ENCODE data around the gene RALGDS.
A peak's percentile ranks its signal among the peaks of the same experiment; 100 is the strongest.

RALGDS gene

DNA sequence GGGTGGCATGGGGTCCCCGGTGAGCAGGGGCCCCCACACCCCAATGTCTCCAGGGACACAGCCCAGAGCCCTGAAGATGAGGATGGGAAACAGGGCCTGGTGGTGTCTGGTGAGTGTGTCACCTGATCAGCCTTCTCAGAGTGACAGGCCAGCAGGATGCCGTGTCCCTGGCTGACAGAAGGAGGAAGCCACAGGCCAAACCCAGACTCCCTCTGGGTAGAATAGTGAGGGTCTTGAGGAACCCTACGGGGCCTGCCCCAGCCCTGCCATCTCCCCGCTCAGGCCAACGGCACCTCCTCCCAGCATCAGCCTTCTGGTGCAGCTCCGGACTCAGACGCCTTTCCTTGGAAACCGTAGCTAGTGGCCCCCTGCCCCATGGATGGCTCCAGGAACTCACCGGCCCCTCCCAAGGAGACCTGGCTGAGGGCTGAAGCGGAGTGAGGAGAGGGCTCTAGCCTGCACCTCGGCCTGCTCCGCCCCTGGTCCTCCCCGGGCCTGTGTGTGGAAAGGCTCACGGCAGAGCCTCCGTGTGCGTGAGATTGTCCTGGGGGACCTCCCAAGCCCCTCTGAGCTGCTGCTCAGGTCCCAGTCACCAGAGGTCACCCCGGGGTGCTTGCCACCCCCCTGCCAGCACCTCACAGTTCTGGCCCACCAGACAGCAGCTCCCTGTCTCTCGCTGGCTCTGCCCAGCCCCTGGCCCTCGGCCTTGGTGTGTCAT, 6.0 kb downstream of the RALGDS start:
- TF ChIP-seq ARNT (IDR thresholded peaks at IDR 0.05) (no peak), ELF4 (IDR thresholded peaks at IDR 0.05) (no peak)
- TF ChIP-seq, protein P1, sequence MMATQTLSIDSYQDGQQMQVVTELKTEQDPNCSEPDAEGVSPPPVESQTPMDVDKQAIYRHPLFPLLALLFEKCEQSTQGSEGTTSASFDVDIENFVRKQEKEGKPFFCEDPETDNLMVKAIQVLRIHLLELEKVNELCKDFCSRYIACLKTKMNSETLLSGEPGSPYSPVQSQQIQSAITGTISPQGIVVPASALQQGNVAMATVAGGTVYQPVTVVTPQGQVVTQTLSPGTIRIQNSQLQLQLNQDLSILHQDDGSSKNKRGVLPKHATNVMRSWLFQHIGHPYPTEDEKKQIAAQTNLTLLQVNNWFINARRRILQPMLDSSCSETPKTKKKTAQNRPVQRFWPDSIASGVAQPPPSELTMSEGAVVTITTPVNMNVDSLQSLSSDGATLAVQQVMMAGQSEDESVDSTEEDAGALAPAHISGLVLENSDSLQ (IDR thresholded peaks at IDR 0.05): peak; percentile 66
- no peak for DNase-seq (ENCODE audit: extremely low spot score)
- ChIA-PET CTCF (interaction anchor here (0.9 to 1.5 kb wide), 2 partner anchors 29 to 44 kb away, joined by 3 to 4 read pairs; no protein-coding TSS in a partner anchor), POLR2A (interaction anchor here (1.1 kb wide), 2 partner anchors 85 to 233 kb away, joined by 3 to 5 read pairs; partner anchors contain the start of genes MED22 and RPL7A)

DNA sequence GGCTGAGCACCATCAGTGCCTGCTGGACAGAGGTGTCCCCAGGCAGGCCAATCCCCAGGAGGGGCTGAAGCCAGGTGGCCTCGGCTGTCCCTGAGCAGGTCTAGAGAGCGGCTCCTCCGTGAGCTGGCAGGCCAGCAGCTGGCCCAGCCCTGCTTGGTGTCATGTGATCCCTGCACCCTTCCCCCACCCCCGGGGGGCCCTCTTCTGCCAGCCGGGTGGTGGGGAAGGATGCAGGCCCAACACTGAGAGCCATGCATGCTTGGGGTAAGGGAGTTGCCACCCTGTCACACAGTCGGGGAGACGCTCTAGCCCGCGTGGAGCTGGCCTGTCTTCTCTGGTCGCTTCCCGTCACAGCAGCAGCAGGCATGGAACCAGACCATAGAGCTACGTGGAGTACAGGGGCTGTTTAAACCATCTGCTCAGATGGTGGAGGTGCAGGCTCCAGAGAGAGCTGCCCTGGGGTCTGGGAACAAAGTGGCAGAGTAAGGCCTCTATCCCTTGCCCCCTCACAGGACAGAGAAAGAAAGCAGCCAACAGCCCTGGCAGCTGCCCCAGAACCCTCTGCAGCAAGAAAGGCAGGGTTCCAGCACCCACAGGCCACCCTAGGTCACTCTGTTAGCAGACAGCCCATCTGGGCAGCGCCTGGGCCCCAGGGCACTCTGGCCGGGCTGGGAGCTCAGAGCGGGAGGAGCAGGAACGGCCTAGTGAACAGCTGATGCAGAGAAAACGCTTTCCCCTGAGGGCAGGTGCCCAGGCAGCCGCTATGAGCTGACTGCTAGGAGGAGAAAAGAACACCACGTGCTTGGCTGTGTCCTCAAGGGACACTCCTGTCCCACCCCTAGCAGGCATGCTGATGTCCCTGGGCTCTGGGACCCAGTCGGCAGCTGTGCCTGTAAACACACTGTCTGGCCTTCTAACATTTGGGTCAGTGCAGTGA, 6.8 kb downstream of the RALGDS start:
- POLR2A ChIA-PET: interaction anchor here (1.1 kb wide), 2 partner anchors 84 to 234 kb away, joined by 3 to 5 read pairs; partner anchors contain the start of genes MED22 and RPL7A

DNA sequence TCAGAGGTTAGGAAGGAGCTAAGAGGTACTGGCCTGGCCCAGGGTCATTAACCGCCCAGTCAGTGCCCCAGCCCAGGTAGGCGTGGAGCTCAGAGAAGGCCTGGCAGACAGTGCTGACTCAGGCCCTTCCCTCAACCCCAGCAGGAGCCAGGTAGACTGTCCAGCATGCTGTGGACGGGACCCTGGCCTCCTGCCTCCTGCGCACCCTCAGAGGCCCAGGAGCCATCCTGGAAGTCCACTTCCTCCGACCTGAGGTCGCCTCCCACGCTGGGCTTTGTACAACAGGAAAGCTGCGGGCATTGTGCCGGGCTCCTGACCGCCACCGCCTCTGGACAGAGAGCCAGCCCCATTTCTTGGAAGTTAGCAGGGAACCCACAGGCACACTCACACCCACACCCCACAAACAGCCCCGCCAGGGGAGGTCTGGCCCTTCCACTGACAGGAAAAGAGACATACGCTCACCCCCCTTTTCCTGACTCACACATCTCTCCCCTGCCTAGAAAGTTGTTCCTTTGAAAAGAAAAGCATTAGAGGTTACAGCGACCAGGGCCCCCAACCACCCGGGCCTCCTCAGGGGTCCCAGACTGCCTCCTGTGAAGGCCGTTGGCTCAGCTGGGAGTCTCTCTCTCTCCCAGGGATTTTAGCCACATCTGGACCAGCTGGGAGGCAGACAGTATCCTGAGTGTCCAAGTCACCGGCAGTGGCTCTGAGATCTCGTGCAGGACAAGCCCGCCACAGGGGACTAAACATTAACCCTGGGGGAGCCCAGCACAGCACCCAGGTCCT, 7.7 kb downstream of the RALGDS start:
- CTCF ChIA-PET: no interaction called here
- POLR2A ChIA-PET: no interaction called here
- no peak for TF ChIP-seq BHLHE40 (IDR thresholded peaks at IDR 0.05; ENCODE audit: borderline replicate concordance)
- TF ChIP-seq FOXK2 (IDR thresholded peaks at IDR 0.05): no peak
- no peak for TF ChIP-seq ELF4 (IDR thresholded peaks at IDR 0.05)
- TF ChIP-seq ZNF384 (IDR thresholded peaks at IDR 0.05): no peak
- TF ChIP-seq L3MBTL2 (conservative IDR thresholded peaks at IDR 0.05): no peak
- TF ChIP-seq HDGF (IDR thresholded peaks at IDR 0.05; ENCODE audit: borderline replicate concordance): no peak
- no peak for TF ChIP-seq FOXA1 (IDR thresholded peaks at IDR 0.05)
- no peak for TF ChIP-seq FOXM1 (IDR thresholded peaks at IDR 0.05; ENCODE audit: borderline replicate concordance)
- no peak for TF ChIP-seq TARDBP (IDR thresholded peaks at IDR 0.05)
- TF ChIP-seq CTBP1 (IDR thresholded peaks at IDR 0.05; ENCODE audit: borderline replicate concordance): no peak
- no peak for TF ChIP-seq SP1 (IDR thresholded peaks at IDR 0.05)
- TF ChIP-seq SUZ12 (IDR thresholded peaks at IDR 0.05): no peak
- no peak for TF ChIP-seq LEF1 (IDR thresholded peaks at IDR 0.05; ENCODE audit: borderline replicate concordance)
- TF ChIP-seq, protein P1 (IDR thresholded peaks at IDR 0.05): no peak
- no peak for TF ChIP-seq ARNT (IDR thresholded peaks at IDR 0.05)
- no peak for TF ChIP-seq NFRKB (IDR thresholded peaks at IDR 0.05)
- DNase-seq (ENCODE audit: extremely low spot score): no peak

More for the DNA sequence above, 6.8 kb downstream of the RALGDS start:
- DNase-seq (ENCODE audit: extremely low spot score): no peak
- CTCF ChIA-PET: interaction anchor here (0.9 to 1.5 kb wide), 2 partner anchors 30 to 44 kb away, joined by 3 to 4 read pairs; no protein-coding TSS in a partner anchor
- TF ChIP-seq SP1 (IDR thresholded peaks at IDR 0.05): no peak
- no peak for TF ChIP-seq TARDBP (IDR thresholded peaks at IDR 0.05)
- TF ChIP-seq CTBP1 (IDR thresholded peaks at IDR 0.05; ENCODE audit: borderline replicate concordance): no peak

DNA sequence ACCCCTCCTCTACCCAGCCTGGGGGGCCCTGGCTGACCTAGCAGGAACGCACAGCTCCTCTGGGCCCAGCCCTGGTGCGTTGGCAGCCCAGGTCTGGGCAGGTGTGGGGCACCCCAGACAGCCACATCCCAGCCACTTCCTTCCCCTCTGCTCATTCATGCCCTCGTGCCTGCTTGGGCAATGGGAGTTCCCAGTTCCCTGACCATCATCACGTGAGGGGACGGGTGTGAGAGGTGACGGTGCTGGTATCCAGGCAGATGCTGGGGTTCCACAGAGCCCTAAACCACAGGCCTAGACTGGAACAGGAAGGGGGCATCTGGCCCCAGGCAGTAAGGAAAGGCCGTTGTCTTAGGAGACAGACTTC, 8.4 kb downstream of the RALGDS start:
- POLR2A ChIA-PET: no interaction called here
- CTCF ChIA-PET: no interaction called here
- no peak for DNase-seq (ENCODE audit: extremely low spot score)
- TF ChIP-seq BHLHE40 (IDR thresholded peaks at IDR 0.05; ENCODE audit: borderline replicate concordance) (no peak), SUZ12 (IDR thresholded peaks at IDR 0.05) (no peak), FOXA1 (IDR thresholded peaks at IDR 0.05) (no peak)
- TF ChIP-seq, protein P1 (IDR thresholded peaks at IDR 0.05): no peak

DNA sequence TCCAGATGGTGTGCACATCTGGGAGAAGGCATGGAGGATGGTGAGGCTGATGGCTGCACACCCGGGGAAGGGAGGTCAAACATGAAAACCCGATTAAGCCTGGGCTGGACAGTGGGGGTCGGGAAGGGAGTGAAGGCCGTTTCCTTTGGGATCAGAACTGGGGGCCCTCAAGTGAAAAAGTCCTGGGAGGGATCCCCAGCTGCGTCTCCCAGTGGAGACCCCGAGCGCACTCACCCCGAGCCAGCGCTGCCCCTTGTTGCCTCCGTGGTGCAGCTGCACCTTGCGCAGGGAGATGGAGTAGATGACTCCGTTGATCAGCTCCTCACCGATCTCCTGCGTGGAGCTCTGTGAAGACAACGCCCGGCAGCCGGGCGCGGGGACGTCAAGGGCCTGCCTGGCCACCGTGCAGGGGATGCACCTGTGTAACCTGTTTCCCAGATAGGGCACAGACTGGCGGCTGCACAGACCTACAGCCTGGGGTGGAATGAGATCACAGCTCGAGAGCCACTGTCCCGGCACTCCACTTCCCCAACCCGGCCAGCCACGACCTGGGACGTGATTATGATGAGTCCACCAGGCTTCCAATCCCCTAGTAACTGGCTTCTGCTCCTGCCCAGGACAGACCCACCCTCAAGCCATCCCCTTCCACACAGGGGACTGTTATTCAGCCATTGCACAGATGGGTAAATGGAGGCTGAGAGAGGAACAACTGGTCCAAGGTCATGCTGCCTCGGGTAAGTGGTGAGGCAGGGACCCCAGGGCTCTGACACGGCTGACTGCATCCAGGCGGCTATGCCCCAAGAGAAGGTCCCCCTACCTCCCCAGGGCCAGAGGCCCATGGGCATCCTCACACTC, 9.0 kb downstream of the RALGDS start:
- POLR2A ChIA-PET: no interaction called here
- CTCF ChIA-PET: interaction anchor here (0.6 to 1.0 kb wide), 2 partner anchors 9 to 32 kb away, joined by 3 read pairs; no protein-coding TSS in a partner anchor
- DNase-seq (ENCODE audit: extremely low spot score): no peak
- no peak for TF ChIP-seq FOXA1 (IDR thresholded peaks at IDR 0.05)
- TF ChIP-seq ARNT (IDR thresholded peaks at IDR 0.05): no peak
- TF ChIP-seq ELF4 (IDR thresholded peaks at IDR 0.05): no peak
- no peak for TF ChIP-seq TARDBP (IDR thresholded peaks at IDR 0.05)
- TF ChIP-seq HDGF (IDR thresholded peaks at IDR 0.05; ENCODE audit: borderline replicate concordance): no peak
- no peak for TF ChIP-seq LEF1 (IDR thresholded peaks at IDR 0.05; ENCODE audit: borderline replicate concordance)
- no peak for TF ChIP-seq FOXM1 (IDR thresholded peaks at IDR 0.05; ENCODE audit: borderline replicate concordance)

Data from HEK293T (cell line).